GM21390 (cell line): ENCODE results near the gene ZEB1.
"Not testable (repeated sequence)": the region's sequence is repeated elsewhere in the genome, so short reads cannot be mapped to it uniquely, and the experiment has no call there.

Experiments
- ATAC-seq: cut with Tn5 transposase; IDR thresholded peaks from one replicate; pipeline ENCODE4 v1.9.1; 2021; ENCODE audit not compliant: unreplicated experiment

Gene ZEB1

GRCh38 chr10:31484431-31485135 is 165.6 kb downstream of the ZEB1 start:
- ATAC-seq: no peak

GRCh38 chr10:31490858-31491504 is 172.0 kb downstream of the ZEB1 start:
- ATAC-seq: no peak

GRCh38 chr10:31507427-31507826 is 188.4 kb downstream of the ZEB1 start:
- no peak for ATAC-seq

- no peak for ATAC-seq
Observed at GRCh38 chr10:31508234-31508633, 189.2 kb downstream of the ZEB1 start.

- no peak for ATAC-seq
Observed at GRCh38 chr10:31508882-31509281, 189.9 kb downstream of the ZEB1 start.

- ATAC-seq: no peak
Observed at GRCh38 chr10:31509989-31510388, 191.0 kb downstream of the ZEB1 start.

GRCh38 chr10:31515116-31515515 is 196.1 kb downstream of the ZEB1 start:
- no peak for ATAC-seq

- ATAC-seq: no peak
Observed at GRCh38 chr10:31515819-31516402, 196.9 kb downstream of the ZEB1 start.

GRCh38 chr10:31520986-31521831 is 202.2 kb downstream of the ZEB1 start:
- ATAC-seq: no peak

GRCh38 chr10:31522820-31523219 is 203.8 kb downstream of the ZEB1 start:
- ATAC-seq: no peak

- ATAC-seq: no peak
Observed at GRCh38 chr10:31524460-31524859, 205.4 kb downstream of the ZEB1 start.

- ATAC-seq: no peak
Observed at GRCh38 chr10:31526178-31526577, 207.2 kb downstream of the ZEB1 start.

- no peak for ATAC-seq
Observed at GRCh38 chr10:31526681-31527080, 207.7 kb downstream of the ZEB1 start.

- no peak for ATAC-seq
Observed at GRCh38 chr10:31528831-31529230, 209.8 kb downstream of the ZEB1 start.

GRCh38 chr10:31536302-31536701 is 217.3 kb downstream of the ZEB1 start:
- no peak for ATAC-seq

GRCh38 chr10:31549896-31550295 is 230.9 kb downstream of the ZEB1 start:
- no peak for ATAC-seq

- no peak for ATAC-seq
Observed at GRCh38 chr10:31554556-31554955, 235.5 kb downstream of the ZEB1 start.

- ATAC-seq: no peak
Observed at GRCh38 chr10:31557854-31558253, 238.8 kb downstream of the ZEB1 start.

- not testable (repeated sequence) for ATAC-seq
Observed at GRCh38 chr10:31568252-31568861, 249.3 kb downstream of the ZEB1 start.

- ATAC-seq: no peak
Observed at GRCh38 chr10:31574577-31574976, 255.6 kb downstream of the ZEB1 start.
